HG03159 (cell line): ENCODE results near the gene TKT.

Experiments
- ATAC-seq: cut with Tn5 transposase; IDR thresholded peaks from one replicate; pipeline ENCODE4 v1.9.1; 2021; ENCODE audit warnings: mild to moderate bottlenecking, moderate library complexity; ENCODE audit not compliant: unreplicated experiment

The TKT gene

GRCh38 chr3:53181528-53181927 lies 74.3 kb downstream of the TKT start:
- no peak for ATAC-seq

GRCh38 chr3:53181024-53181371 lies 74.8 kb downstream of the TKT start:
- ATAC-seq, result peak; percentile 16

- peak; percentile 86 for ATAC-seq
Observed at GRCh38 chr3:53180305-53181023, 75.4 kb downstream of the TKT start.

GRCh38 chr3:53179580-53179979 lies 76.2 kb downstream of the TKT start:
- ATAC-seq, result no peak

GRCh38 chr3:53178246-53178645 lies 77.6 kb downstream of the TKT start:
- ATAC-seq, result no peak

- ATAC-seq, result no peak
Observed at GRCh38 chr3:53175613-53176540, 79.9 kb downstream of the TKT start.
